GM18951 (cell line): ENCODE results near the gene CFAP58.
"Not testable (repeated sequence)": the region's sequence is repeated elsewhere in the genome, so short reads cannot be mapped to it uniquely, and the experiment has no call there.

Experiments used
- POLR2A ChIP-seq: IDR thresholded peaks from 4 replicates; pipeline ENCODE4 v1.6.1; 2011; ENCODE audit warnings: mild to moderate bottlenecking; ENCODE audit not compliant: insufficient read length, insufficient read depth; ENCODE audit errors: extremely low read depth
- in situ Hi-C: fragments of 300-500 bp; cut with MboI; formaldehyde crosslinking; loops from one replicate; pipeline ENCODE4 v1.12.0; 2022; ENCODE audit warnings: low sequenced_read_pairs, mixed read lengths, inconsistent platforms; ENCODE audit not compliant: unreplicated experiment

Gene CFAP58

DNA sequence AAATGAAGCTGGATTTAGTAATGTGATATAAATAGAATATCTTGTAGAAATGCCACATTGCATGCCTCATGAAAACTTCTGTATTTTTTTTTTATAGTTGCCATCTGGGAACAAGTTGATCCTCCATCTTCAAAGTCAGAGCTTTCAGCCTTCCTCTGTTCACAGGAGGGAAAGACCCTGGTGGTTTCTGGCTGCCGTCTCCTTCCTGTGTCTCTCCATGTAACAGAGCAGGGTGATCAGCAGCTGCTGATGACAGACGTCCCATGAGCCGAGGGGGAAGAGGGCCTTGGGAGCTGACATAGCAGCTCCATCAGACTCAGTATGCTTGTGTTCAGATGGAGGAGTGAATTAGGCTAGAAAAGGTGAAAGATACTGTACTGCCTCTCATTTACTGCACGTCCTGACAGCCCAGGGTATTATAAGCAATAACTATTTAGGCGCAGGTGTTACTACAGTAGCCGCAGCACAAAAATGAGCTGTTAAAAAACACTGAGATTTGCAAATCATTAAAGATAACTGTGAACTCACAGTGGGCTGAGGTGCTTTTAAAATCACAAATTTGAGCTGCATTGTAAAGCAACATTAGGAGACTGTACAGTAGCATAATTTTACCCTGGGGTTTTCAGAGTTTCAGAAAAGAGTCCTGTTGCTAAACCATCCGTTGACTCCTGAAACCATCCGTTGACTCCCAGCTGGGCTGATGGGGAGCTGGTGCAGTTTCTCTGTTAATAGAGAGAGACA, 103.3 kb downstream of the CFAP58 start:
- TF ChIP-seq POLR2A, result no peak
- in situ Hi-C loops, result no loop called here

DNA sequence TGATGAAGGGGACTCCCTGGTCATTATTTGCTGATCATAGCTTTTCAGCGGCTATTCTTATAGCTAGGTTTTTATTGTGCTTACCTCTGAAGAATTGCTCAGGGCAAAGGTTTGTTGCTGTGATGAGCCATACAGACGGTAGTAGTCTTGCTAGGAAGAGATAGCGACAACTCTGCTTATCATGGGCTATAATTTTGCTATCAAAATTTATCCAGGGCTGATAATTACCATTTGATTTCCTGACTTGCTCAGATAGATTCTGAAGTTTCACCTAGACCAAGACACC, 103.9 kb downstream of the CFAP58 start:
- in situ Hi-C loops, result no loop called here
- no peak for TF ChIP-seq POLR2A

DNA sequence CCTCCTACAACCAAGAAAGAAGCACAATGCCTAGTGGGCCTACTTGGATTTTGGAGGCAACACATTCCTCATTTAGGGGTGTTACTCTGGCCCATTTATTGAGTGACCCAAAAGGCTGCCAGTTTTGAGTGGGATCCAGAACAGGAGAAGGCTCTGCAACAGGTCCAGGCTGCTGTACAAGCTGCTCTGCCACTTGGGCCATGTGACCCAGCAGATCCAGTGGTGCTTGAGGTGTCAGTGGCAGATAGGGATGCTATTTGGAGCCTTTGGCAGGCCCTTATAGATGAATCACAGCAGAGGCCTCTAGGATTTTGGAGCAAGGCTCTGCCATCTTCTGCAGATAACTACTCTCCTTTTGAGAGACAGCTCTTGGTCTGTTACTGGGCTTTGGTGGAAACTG, 111.9 kb downstream of the CFAP58 start:
- in situ Hi-C loops, result not testable (repeated sequence)

DNA sequence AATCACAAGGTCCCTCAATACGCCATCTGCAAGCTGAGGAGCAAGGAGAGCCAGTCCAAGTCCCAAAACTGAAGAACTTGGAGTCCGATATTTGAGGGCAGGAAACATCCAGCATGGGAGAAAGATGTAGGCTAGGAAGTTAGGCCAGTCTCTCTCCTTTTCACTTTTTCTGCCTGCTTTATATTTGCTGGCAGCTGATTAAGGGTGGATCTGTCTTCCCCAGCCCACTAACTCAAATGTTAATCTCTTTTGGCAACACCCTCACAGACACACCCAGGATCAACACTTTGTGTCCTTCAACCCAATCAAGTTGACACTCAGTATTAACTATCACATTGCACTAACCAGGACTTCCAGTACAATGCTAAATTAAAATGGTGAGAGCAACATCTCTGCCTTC, 115.2 kb downstream of the CFAP58 start:
- in situ Hi-C loops, result not testable (repeated sequence)

DNA sequence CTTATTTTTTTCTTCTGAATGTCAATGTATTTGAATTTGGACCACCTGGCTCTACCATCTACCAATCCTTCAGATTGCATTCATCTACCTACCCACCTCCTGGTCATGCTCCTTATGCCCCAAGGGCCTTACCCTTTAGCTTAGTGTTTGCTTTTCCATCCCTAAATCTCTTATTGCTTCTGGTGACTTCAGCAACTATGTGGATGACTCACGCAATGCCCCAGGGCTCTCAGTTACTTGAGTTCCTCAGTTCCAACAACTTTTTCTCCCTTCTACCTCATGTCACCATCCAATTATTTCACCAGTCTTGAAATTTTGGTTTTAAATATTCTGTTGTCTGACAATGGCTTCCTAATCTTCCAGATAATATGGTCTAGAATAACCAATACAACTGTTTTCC, 118.9 kb downstream of the CFAP58 start:
- in situ Hi-C loops, result no loop called here
- TF ChIP-seq POLR2A, result no peak

DNA sequence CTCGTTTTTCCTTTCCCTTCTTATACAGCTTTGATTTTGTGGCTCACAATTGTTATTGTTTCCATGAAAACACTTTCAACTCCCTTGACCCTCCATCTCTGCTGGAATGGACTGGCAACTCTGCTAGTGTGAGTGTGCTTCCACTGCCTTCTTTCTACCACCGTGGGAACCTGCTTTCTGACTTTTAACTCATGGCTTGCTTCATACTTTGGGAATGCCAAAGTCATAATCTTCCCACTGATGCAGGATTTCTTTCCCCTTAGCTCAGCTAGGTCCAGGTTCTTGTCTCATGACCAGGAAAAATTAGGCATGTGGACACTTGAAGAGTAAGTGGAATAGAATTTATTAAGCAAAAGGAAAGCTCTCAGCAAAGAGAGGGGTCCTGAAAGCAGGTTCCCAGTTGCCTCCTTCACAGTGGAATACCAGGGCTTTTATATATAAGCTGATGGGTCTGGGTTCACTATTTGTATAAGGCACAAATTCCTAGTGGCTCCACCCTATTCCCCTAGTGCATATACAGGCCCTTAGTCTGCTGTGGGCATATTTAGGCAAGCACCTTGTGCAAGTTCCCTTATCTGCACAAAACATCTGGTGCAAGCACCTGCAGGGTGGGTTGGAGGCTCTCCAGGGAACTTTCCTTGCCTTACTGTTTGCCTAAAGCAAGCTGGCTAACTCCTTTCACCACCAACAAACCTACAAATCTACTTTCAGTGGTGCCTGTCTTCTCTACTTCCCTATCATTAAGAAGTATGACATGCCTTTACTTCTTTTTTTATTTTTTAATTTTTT, 119.5 kb downstream of the CFAP58 start:
- TF ChIP-seq POLR2A, result no peak
- in situ Hi-C loops, result no loop called here

DNA sequence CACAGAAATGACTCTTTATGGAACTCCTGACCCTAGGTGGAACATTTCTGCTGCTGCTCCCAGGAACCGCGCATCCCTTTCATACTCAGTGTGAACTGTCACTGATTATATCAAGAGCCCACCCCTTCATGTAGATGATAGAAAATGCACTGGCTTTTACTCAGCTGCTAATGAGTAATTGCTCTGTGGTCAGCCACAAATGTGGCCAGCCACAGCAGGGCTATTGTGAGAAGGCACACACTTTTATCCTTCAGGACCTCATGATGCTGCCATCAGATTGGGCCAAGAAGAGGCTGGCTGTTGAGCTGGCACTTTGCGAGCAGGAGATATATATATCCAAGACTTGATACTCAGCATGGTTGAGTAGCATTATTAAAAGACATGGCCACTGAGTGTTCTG, 124.7 kb downstream of the CFAP58 start:
- no peak for TF ChIP-seq POLR2A
- in situ Hi-C loops, result no loop called here

DNA sequence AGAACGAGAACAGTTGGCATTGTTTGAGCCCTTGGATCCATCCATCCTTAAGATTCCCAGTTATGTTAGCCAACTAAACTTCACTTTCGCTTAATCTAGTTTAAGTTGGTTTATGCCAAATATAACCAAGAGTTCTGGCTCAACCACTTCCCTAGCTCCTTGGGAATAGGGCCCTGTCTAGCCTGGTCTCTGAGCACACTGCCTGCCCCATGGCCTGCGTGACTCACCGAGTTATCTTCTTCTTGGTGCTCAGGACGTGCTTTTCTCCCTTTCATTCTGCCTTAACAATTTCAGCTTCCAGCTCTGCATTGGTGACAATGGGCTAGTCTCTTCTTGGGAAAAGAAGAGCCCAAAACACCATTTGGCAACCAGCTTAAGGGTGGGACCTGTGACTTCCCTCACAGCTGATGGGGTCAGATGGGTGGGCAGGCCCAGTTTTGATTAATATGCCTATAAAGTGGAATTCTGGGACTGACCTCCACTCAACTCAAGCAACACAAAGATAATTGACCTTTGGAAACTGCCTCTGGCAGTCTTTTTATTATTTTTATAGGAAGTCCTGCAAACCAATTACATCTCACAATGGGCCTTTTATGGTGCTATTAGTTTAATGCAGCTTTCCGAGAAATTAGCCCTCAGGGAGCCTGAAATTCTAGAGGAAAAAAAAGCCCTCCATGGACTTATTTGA, 126.4 kb downstream of the CFAP58 start:
- no peak for TF ChIP-seq POLR2A
- in situ Hi-C loops, result no loop called here

DNA sequence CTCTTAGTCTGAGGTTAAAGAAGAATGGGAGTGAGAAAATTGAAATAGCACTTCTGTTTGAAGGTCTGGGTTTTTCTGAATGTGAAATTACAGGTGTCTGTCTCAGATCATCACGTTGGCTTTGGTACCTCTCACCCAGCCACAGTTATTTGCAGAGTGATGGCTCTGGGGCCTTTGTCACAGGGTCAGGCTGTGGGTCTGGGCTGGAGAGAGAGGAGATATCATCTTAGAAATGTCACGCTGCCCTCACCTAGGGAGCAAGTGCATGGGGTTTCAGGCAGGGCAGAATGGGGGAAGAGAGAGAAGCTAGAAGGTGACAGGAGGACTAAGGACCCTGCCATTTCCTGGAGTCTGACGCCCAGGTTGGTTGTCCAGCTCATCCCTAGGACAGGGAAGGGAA, 127.2 kb downstream of the CFAP58 start:
- in situ Hi-C loops, result no loop called here
- TF ChIP-seq POLR2A, result no peak

DNA sequence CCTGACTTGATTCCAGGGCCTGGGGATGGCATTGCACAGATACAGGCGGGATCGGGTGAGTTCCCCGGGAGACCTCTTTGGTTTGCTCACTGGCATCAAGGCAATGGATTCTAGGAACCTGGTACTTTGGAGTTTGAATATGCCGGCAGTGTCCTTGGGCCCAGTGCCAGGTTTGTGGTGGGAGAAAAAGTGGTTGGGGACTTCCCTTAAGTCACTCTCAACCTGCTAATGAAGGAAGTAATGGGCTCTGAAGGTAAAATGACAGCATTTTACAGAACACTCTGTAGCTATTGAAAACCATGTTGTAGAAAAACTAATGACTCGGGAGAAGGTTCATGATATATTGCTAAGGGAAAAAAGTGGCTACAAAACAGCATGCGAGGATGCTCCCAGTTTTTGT, 129.9 kb downstream of the CFAP58 start:
- TF ChIP-seq POLR2A, result no peak
- in situ Hi-C loops, result no loop called here

DNA sequence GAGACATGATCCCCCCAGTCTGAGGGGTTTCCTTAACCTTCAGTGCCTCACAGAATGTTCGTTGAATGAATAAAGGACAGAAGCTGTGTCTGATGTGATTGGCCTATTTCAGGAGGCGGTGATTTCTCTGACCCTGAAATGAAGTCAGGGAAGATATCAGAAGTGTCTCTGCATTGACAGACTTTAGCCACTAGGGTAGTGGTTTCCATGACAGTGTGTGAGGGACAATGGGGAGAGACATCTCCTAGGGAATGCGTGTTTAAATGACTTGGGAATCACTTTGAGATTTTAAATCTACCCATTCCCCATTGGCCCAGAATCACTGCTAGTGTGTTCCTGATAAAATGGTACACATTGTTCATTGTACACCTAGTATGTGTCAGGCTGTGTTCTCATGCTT, 132.0 kb downstream of the CFAP58 start:
- in situ Hi-C loops, result no loop called here
- TF ChIP-seq POLR2A, result no peak

DNA sequence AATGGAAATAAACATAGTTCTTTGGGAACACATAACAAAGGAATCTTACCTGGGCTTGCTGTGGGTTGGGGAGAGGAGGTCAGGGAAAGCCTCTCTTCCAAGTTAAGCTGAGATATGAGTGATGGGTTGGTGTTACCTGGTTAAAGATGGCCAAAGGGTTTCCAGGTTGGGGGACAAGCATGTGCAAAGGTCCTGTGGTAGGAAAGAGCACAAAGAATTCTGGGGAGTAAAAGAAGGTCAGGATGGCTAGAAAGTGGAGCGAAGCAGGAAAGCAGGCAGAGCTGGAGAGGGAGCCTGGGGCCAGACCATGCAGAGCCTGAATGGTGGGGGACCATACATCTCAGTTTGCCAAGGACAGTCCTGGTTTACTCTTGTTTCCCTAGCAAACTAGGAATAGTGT, 133.2 kb downstream of the CFAP58 start:
- in situ Hi-C loops, result no loop called here
- TF ChIP-seq POLR2A, result no peak

DNA sequence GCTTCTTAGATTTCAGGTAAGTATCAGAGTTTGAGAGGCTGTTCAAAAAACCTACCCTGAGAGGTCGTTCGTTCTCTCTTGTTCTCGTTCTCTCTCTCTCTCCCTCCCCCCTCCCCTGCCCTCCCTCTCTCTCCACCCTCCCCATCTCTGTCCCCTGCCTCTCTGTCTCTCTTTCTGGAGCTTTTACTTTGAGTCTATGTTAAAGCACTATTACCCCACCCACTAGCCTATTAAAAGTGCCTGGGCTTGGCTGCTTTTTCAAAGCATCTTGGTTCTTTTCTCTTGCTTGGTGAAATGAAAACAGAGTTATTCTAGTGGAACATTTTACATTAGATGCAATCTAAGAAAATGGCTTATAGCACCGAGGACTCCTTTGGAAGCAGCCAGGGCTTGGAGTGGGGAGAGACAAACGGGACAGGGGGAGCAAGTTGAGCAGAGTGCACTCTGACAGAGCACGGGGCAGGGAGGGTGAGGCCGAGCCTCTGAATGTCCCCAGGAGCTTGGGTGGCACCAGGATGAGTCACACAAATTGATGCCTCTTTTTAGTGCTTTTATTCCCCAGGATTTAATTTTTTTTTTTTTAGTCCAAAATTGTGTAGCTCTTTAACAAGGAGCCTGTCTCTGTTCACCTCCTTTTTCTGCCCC, 134.3 kb downstream of the CFAP58 start:
- in situ Hi-C loops, result no loop called here
- no peak for TF ChIP-seq POLR2A

DNA sequence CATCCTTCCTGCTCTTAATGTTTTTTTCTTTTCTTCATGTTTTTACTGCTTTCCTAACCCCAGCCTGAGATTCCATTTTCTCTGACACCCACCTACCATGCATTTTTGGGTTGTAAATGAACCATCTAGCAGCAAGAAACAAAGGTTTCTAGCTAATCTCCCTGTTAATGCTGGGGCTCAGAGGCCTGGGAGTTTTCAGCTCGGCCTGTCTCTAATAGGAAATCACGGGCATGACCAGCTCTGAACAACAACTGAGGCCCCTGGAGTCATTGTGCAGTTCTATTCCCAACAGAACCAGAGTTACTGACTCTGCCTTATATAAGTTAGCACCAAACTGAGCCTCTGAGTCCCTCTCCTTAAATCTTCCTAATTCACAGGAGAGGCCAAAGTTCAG, 134.8 kb downstream of the CFAP58 start:
- in situ Hi-C loops, result no loop called here

More for the DNA sequence above, 134.8 kb downstream of the CFAP58 start:
- no peak for TF ChIP-seq POLR2A
